T-helper 2 cell (primary cell): Measurements from ENCODE around the gene ALOX5.
"Not testable (repeated sequence)": the region's sequence is repeated elsewhere in the genome, so short reads cannot be mapped to it uniquely, and the experiment has no call there.

Experiments used
- DNase-seq, 5 experiments: peaks; one replicate each; pipeline versions ENCODE4 v3.0.0 to v3.0.0-alpha.2; 2012 to 2022

ALOX5 gene

GRCh38 chr10:45407542-45407941 lies 33.5 kb downstream of the ALOX5 start:
- DNase-seq, result no peak

- no peak for DNase-seq
Observed at GRCh38 chr10:45408421-45409319, 34.7 kb downstream of the ALOX5 start.

DNA sequence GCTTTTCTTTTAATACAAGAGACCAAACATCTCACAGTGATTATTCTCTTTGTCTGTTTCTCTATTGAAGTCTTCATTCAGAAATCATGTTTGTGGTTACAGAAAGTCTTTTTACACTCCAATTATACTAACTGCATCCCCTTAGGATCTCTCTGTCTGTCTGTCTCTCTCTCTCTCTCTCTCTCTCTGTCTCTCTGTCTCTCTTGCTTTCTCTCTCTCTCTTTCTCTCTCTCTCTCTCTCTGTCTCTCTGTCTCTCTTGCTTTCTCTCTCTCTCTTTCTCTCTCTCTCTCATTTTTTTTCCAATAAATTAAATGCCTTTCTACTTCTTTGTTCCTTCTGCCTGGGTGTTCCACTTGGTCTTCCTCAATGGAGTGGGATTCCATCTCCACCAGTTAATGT lies 35.3 kb downstream of the ALOX5 start:
- DNase-seq, result not testable (repeated sequence)

- DNase-seq, result no peak
Observed at GRCh38 chr10:45409782-45410181, 35.8 kb downstream of the ALOX5 start.

DNA sequence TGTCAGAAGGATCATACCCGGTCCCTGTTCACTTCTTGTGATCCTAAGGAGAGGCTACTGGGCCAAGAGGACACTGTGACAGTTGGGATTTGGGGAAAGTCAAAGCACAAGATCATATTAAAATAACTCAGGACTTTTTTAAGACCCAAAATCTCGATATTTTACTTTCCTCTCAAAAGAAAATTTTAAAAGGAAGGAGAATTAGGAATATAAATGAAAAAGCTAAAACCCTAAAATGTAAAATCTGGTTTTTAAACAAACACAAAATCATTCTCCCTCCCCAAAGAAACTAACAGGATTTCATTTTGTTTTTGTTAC lies 36.4 kb downstream of the ALOX5 start:
- DNase-seq, result no peak

- no peak for DNase-seq
Observed at GRCh38 chr10:45410807-45411606, 37.0 kb downstream of the ALOX5 start.

DNA sequence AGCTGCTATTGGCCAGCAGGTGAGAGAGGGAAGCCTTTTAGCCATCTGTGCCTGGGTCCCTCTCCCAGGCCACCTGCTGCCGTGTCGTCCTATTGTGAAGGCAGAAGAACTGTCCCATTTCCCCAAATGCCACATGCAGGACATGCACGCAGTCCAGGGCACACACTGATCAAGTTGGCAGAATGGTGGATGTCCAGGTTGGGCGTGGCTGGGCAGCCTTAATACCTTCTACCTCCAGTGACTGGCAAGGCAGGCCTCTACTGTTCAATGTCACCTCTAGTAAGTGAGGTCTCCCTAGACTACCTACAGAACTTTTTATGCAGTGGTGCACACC lies 37.6 kb downstream of the ALOX5 start:
- no peak for DNase-seq

GRCh38 chr10:45415062-45415461 lies 41.0 kb downstream of the ALOX5 start:
- not testable (repeated sequence) for DNase-seq

DNA sequence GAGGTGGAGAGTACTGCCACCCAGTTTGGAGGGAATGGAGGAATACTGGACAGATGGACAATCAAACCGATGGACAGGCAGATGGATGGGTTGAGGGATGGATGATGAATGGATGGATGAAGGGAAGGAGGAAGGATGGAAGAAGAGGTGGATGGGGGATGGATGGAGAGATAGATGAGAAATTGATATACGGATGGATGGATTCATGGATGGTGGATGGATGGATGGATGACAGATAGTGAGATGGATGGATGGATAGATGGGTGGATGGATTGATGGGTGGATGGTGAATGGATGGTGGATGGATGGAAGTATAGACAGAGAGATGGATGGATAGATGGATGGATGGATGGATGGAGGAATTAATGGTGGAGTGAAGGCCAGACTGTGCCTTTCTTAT lies 42.6 kb downstream of the ALOX5 start:
- no peak for DNase-seq

DNA sequence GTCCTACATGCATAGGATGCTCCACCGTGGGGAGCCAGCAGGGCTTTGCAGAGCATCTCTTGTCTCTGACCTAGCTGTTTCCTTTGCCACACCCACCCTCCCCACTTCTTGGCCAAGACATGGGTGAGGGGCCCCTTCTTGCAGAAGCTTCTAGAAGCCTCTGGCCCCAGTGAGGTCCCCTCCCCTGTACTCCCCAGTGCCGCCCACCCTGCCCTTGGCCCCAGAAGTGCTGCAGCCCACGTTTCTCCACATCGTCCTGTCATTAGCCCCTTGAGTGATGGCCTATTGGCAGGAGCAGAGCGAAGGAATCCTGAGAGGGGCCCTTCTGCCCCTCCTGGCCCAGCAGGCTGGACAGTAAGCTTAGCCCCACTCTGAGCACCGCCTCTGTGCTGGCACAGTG lies 43.7 kb downstream of the ALOX5 start:
- no peak for DNase-seq

- no peak for DNase-seq
Observed at GRCh38 chr10:45418417-45418848, 44.4 kb downstream of the ALOX5 start.

DNA sequence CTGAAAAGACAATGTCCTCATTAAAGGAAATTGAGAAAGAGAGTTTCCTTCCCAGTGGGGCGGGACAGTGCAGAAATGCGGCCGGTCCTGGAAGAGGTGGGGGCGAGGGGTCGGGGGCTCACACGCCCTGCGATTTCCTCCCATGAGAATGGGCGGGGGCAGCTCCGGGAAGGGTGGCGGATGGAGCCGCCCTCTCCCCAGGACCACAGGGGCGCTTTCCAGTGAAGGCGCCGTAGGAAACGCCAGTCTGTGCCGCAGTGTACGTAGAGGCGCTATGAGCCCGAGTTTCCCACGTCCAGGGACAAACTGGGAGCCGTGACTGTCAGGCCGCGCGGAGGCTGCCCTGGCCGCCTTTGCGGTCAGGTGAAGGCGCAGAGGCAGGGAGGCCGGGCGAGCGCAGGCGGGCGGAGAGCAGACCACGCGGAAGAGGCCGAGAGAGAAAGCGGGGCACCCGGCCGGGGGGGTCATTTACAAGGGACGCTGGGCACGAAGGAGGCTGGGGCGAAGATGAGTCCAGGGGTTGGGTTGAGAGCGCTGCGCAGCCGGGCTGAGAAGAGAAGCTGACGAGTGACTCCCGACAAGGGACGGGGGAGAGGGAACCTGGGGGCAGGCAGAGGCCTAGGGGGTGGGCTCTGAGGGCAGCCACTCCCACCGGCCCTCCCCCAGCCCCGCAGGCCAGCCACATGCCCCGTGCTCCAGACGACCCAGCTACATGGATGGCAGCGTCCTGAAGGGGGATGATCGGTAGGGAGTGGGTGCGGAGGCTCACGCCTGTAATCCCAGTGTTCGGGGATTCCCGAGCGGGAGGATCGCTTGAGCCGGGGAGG lies 45.0 kb downstream of the ALOX5 start:
- DNase-seq, result peak in 2 of 5 experiments; percentile 43 to 67

DNA sequence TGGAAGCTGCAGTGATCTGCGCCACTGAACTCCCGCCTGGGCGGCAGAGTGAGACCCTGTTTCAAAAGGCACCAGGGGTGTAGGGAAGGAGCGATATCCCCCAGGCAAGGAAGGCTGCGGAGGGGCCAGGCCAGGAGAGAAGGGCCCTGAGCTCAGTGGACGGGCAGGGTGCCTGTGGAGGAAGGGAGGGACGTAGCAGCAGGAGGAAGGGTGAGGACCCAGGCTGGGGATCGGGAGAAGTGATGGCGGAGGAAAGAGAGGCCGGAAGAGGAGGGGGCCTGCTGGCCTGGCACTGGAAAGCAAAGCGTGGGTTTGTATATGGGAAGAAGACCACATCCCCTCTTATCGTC lies 45.6 kb downstream of the ALOX5 start:
- no peak for DNase-seq

- peak in 2 of 5 experiments; percentile 54 to 73 for DNase-seq
Observed at GRCh38 chr10:45420453-45421192, 46.6 kb downstream of the ALOX5 start.

DNA sequence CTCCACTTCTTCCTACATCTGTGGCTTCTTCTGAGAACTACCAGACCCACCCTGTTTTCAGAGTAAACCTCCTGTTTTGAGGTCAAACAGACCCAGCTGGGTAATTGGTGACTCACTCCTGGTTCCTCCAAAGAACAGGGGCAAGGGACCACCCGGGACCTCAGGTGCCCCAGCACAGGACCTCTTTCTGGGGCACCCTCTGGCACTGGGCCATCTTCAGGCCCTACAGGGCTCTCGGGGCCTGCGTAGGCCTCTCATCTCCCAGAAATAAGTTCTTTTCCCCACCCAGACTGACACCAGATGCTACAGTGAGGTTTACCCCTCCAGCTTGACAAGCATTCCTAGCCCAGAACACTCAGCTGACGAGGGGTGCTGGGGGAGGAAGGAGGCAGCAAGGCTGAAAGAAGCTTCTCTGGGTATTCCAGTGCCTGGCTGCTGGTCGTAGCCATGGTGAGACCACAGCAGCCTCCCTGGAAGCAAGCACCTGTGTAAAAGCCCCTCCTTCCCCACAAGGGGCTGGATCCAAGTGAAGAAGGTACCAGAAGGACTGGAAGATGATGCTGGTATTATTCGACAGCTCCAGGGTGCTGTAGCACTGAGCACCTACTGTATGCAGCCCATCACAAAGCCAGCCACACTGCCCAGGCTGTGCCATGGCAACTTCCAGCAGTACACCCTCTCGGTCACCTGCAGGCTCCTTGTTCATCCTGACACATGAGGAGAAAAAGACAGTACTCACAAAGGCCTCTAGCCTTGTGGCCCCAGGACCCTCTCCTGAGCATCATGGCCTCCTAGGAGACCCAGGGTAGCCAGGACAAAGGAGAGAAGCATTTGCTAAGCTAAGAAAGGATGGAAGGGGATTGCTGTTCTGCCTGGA lies 47.4 kb downstream of the ALOX5 start:
- peak in 2 of 5 experiments; percentile 51 to 62 for DNase-seq

DNA sequence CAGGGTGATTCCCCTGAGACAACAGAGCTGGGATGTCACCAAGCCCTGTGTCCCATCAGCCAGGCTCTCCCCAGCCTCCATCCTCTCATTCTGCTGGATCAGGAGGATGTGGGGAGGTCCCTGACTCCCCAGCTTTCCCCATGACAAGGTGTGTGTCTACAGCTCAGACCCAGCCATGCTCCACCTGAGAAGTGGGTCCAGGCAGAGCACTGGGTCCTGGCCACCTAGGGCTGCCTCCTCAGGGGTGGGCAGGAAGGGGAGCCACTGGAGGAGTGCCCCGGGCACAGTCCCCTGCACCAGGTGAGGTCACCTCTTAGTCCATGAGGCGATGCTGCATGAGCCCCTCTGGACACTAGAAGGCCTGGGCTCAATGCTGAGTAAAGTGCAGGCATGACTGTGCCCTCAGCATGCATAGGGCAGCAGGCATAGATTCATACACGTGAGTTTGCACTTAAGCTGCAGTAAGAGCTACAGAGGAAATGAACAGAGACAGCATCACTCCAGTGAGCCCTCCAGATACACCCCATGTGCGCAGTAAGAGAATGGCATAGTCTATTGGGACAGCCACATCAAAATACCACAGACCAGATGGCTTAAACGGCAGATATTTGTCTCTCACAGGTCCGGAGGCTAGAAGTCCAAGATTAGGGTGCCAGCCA lies 48.3 kb downstream of the ALOX5 start:
- peak in 1 of 5 experiments; percentile 40 for DNase-seq

GRCh38 chr10:45422866-45423659 lies 49.0 kb downstream of the ALOX5 start:
- DNase-seq, result no peak

- no peak for DNase-seq
Observed at GRCh38 chr10:45423976-45424499, 50.0 kb downstream of the ALOX5 start.

DNA sequence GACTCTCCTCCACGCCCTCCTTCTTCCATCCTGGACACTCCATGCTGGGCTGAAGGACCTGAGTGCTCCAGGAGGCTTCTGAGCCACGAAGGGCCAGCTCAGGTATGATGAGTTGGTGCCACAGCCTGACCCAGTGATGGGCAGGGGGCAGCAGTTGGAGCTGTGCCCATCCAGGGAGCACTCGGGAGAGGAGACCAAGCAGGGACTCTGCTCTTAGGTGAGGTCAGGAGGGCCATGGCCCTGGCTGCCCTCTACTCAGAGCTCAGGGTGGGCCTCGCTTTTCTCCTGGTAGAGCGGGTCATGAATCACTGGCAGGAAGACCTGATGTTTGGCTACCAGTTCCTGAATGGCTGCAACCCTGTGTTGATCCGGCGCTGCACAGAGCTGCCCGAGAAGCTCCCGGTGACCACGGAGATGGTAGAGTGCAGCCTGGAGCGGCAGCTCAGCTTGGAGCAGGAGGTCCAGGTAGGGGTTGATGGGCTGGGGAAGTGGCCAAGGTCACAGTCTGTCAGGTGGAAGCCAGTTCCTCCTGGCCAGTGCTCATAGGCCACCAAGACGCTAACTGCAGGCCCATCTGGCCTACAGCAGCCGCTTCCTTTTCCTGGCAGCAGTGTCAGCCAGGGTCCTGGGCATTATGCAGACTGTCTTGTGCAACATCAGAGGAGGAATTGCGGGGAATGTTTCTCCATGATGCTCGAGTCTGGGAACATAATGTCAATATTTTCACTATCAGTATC lies 50.8 kb downstream of the ALOX5 start:
- DNase-seq, result no peak
